ENCODE data around the gene GJB6. TPM values are rescaled to one million over a fixed set of nuclear protein-coding genes. Genes with fewer than 3 reads are reported as not detected.

GJB6 gene
- total RNA-seq, 1 experiment from 2014 or later, result not detected

DNA sequence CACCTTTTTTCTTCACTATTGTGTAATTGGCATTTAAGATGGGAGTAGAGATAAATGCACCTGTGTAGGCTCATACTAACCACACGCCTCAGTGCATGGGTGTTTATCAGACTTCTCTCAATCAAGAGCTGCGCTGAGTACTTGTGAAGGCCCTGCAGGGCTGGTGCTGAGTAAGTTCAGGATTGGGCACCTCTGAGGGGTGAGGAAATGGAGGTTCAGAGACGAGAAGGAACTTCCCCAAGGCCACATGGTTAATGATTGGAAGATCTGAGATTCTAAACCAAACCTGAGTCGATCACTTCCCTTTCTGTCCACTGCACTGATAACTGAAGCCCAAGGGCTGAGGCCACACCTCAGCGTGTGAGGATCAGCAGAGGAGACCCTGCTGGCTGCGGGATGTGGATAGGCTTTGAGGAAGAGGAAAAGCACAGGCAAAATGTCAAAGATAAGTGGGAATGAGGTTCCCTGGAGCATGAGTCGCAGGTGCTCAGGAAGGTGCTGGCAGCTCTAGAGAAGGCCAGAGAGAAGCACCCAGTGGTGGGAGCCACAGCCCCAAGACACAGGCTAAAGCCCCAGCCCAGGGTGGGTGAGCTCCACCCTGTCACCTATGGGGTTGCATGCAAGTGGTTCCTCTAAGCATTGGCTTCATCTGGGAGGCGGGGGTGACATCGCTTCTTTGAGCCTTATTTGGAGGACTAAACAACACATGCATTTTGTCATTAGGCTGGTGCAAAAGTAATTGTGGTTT, 32.3 kb upstream of the GJB6 start:
- Mint-ChIP-seq H3K27ac (no peak overlapping the region), H3K36me3 (no peaks in the 10 kb centered on the region), H3K27me3 (ENCODE audit: low read depth) (no peaks in the 10 kb centered on the region), H3K4me3 (no peak overlapping the region), H3K9me3 (peaks cover 6% of the 10 kb centered on the region), H3K4me1 (no peaks in the 10 kb centered on the region)
- CTCF ChIA-PET, result interaction anchor here (0.6 to 1.3 kb wide), 2 partner anchors 30 to 31 kb away, joined by 3 to 4 read pairs; no protein-coding TSS in a partner anchor
- ATAC-seq (no peak), DNase-seq (ENCODE audit: low spot score) (no peak)
- POLR2A ChIA-PET, result no interaction called here
- TF ChIP-seq, protein P1, sequence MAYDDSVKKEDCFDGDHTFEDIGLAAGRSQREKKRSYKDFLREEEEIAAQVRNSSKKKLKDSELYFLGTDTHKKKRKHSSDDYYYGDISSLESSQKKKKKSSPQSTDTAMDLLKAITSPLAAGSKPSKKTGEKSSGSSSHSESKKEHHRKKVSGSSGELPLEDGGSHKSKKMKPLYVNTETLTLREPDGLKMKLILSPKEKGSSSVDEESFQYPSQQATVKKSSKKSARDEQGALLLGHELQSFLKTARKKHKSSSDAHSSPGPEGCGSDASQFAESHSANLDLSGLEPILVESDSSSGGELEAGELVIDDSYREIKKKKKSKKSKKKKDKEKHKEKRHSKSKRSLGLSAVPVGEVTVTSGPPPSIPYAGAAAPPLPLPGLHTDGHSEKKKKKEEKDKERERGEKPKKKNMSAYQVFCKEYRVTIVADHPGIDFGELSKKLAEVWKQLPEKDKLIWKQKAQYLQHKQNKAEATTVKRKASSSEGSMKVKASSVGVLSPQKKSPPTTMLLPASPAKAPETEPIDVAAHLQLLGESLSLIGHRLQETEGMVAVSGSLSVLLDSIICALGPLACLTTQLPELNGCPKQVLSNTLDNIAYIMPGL (CRISPR knock-in tag; IDR thresholded peaks at IDR 0.05), result no peak
- no peak for TF ChIP-seq NFATC4 (CRISPR knock-in tag; IDR thresholded peaks at IDR 0.05)
- no peak for TF ChIP-seq TEAD4 (CRISPR knock-in tag; IDR thresholded peaks at IDR 0.05)
- no peak for TF ChIP-seq ZNF219 (CRISPR knock-in tag; IDR thresholded peaks at IDR 0.05; ENCODE audit: borderline replicate concordance)
- TF ChIP-seq RORB (CRISPR knock-in tag; IDR thresholded peaks at IDR 0.05), result no peak
- TF ChIP-seq HMGA2 (CRISPR knock-in tag; IDR thresholded peaks at IDR 0.05), result no peak
- no peak for TF ChIP-seq CREB1 (CRISPR knock-in tag; IDR thresholded peaks at IDR 0.05)
- TF ChIP-seq, protein P2, sequence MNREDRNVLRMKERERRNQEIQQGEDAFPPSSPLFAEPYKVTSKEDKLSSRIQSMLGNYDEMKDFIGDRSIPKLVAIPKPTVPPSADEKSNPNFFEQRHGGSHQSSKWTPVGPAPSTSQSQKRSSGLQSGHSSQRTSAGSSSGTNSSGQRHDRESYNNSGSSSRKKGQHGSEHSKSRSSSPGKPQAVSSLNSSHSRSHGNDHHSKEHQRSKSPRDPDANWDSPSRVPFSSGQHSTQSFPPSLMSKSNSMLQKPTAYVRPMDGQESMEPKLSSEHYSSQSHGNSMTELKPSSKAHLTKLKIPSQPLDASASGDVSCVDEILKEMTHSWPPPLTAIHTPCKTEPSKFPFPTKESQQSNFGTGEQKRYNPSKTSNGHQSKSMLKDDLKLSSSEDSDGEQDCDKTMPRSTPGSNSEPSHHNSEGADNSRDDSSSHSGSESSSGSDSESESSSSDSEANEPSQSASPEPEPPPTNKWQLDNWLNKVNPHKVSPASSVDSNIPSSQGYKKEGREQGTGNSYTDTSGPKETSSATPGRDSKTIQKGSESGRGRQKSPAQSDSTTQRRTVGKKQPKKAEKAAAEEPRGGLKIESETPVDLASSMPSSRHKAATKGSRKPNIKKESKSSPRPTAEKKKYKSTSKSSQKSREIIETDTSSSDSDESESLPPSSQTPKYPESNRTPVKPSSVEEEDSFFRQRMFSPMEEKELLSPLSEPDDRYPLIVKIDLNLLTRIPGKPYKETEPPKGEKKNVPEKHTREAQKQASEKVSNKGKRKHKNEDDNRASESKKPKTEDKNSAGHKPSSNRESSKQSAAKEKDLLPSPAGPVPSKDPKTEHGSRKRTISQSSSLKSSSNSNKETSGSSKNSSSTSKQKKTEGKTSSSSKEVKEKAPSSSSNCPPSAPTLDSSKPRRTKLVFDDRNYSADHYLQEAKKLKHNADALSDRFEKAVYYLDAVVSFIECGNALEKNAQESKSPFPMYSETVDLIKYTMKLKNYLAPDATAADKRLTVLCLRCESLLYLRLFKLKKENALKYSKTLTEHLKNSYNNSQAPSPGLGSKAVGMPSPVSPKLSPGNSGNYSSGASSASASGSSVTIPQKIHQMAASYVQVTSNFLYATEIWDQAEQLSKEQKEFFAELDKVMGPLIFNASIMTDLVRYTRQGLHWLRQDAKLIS (CRISPR knock-in tag; IDR thresholded peaks at IDR 0.05; ENCODE audit: borderline replicate concordance), result no peak
- TF ChIP-seq, protein P3, sequence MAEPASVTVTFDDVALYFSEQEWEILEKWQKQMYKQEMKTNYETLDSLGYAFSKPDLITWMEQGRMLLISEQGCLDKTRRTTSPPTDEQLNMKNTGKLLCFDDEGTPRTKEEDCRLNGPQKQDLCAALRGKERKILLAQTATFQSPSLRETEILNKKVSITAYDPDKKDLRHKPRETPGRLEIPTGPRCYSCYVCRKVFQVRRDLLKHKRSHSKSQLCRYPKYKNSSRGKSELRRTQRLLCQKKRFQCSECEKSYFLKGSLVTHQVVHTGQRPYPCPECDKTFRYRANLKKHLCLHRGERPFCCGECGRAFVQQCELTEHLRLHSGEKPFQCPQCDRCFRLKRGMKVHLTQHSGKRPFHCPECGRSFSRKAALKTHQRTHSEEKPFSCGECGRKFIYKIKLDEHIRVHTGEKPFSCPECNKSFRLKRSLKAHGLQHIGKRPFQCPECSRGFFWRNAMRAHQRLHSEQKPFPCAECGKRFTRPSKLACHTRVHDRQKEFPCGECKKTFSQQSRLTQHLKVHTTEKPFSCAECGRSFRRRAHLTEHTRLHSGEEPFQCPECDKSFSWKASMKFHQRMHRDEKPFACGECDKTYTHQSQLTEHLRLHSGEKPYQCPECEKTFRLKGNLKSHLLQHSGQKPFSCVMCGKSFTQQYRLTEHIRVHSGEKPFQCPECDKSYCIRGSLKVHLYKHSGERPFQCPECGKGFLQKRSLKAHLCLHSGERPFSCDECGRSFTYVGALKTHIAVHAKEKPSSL (CRISPR knock-in tag; conservative IDR thresholded peaks at IDR 0.05), result no peak
- TF ChIP-seq NR3C1 (CRISPR knock-in tag; conservative IDR thresholded peaks at IDR 0.05; ENCODE audit: low read depth), result no peak
- TF ChIP-seq, protein P4, sequence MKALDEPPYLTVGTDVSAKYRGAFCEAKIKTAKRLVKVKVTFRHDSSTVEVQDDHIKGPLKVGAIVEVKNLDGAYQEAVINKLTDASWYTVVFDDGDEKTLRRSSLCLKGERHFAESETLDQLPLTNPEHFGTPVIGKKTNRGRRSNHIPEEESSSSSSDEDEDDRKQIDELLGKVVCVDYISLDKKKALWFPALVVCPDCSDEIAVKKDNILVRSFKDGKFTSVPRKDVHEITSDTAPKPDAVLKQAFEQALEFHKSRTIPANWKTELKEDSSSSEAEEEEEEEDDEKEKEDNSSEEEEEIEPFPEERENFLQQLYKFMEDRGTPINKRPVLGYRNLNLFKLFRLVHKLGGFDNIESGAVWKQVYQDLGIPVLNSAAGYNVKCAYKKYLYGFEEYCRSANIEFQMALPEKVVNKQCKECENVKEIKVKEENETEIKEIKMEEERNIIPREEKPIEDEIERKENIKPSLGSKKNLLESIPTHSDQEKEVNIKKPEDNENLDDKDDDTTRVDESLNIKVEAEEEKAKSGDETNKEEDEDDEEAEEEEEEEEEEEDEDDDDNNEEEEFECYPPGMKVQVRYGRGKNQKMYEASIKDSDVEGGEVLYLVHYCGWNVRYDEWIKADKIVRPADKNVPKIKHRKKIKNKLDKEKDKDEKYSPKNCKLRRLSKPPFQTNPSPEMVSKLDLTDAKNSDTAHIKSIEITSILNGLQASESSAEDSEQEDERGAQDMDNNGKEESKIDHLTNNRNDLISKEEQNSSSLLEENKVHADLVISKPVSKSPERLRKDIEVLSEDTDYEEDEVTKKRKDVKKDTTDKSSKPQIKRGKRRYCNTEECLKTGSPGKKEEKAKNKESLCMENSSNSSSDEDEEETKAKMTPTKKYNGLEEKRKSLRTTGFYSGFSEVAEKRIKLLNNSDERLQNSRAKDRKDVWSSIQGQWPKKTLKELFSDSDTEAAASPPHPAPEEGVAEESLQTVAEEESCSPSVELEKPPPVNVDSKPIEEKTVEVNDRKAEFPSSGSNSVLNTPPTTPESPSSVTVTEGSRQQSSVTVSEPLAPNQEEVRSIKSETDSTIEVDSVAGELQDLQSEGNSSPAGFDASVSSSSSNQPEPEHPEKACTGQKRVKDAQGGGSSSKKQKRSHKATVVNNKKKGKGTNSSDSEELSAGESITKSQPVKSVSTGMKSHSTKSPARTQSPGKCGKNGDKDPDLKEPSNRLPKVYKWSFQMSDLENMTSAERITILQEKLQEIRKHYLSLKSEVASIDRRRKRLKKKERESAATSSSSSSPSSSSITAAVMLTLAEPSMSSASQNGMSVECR (CRISPR knock-in tag; IDR thresholded peaks at IDR 0.05; ENCODE audit: borderline replicate concordance), result no peak
- TF ChIP-seq ATF6 (CRISPR knock-in tag; IDR thresholded peaks at IDR 0.05), result no peak
- TF ChIP-seq, protein P5, sequence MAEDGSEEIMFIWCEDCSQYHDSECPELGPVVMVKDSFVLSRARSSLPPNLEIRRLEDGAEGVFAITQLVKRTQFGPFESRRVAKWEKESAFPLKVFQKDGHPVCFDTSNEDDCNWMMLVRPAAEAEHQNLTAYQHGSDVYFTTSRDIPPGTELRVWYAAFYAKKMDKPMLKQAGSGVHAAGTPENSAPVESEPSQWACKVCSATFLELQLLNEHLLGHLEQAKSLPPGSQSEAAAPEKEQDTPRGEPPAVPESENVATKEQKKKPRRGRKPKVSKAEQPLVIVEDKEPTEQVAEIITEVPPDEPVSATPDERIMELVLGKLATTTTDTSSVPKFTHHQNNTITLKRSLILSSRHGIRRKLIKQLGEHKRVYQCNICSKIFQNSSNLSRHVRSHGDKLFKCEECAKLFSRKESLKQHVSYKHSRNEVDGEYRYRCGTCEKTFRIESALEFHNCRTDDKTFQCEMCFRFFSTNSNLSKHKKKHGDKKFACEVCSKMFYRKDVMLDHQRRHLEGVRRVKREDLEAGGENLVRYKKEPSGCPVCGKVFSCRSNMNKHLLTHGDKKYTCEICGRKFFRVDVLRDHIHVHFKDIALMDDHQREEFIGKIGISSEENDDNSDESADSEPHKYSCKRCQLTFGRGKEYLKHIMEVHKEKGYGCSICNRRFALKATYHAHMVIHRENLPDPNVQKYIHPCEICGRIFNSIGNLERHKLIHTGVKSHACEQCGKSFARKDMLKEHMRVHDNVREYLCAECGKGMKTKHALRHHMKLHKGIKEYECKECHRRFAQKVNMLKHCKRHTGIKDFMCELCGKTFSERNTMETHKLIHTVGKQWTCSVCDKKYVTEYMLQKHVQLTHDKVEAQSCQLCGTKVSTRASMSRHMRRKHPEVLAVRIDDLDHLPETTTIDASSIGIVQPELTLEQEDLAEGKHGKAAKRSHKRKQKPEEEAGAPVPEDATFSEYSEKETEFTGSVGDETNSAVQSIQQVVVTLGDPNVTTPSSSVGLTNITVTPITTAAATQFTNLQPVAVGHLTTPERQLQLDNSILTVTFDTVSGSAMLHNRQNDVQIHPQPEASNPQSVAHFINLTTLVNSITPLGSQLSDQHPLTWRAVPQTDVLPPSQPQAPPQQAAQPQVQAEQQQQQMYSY (CRISPR knock-in tag; IDR thresholded peaks at IDR 0.05), result no peak
- TF ChIP-seq, protein P6, sequence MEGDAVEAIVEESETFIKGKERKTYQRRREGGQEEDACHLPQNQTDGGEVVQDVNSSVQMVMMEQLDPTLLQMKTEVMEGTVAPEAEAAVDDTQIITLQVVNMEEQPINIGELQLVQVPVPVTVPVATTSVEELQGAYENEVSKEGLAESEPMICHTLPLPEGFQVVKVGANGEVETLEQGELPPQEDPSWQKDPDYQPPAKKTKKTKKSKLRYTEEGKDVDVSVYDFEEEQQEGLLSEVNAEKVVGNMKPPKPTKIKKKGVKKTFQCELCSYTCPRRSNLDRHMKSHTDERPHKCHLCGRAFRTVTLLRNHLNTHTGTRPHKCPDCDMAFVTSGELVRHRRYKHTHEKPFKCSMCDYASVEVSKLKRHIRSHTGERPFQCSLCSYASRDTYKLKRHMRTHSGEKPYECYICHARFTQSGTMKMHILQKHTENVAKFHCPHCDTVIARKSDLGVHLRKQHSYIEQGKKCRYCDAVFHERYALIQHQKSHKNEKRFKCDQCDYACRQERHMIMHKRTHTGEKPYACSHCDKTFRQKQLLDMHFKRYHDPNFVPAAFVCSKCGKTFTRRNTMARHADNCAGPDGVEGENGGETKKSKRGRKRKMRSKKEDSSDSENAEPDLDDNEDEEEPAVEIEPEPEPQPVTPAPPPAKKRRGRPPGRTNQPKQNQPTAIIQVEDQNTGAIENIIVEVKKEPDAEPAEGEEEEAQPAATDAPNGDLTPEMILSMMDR (IDR thresholded peaks at IDR 0.05), result no peak
- no peak for TF ChIP-seq FOXJ3 (CRISPR knock-in tag; IDR thresholded peaks at IDR 0.05; ENCODE audit: borderline replicate concordance)

All from WTC11 (cell line).